BJ (cell line): ENCODE results near the gene UQCR11. TPM values are rescaled to one million over a fixed set of nuclear protein-coding genes. Genes with fewer than 3 reads are reported as not detected.

Experiments
- CTCF ChIA-PET: fragments of 350-600 bp; formaldehyde crosslinking; extraction: SDS; loops from one replicate; lab custom pipeline; 2021; ENCODE audit warnings: antibody characterized with exemption, inconsistent platforms; lab: Yijun Ruan, JAX
- POLR2A ChIA-PET: fragments of 300-600 bp; sonication (Branson Sonifier 250); formaldehyde crosslinking; extraction: SDS; loops from one replicate; lab custom pipeline; 2021; ENCODE audit warnings: antibody characterized with exemption; lab: Charles Lee
- DNase-seq: peaks from one replicate; pipeline ENCODE4 v3.0.0-alpha.2; 2011; ENCODE audit warnings: low read depth
- H3K27me3 ChIP-seq: 2 replicates; pipeline ENCODE4 v1.6.0; 2011; ENCODE audit warnings: low read length; ENCODE audit not compliant: control insufficient read depth, insufficient read depth
- H3K36me3 ChIP-seq: 2 replicates; pipeline ENCODE4 v1.5.1; 2011; ENCODE audit warnings: low read length; ENCODE audit not compliant: control insufficient read depth, insufficient read depth
- H3K4me3 ChIP-seq: 2 replicates; pipeline ENCODE4 v1.5.1; 2011; ENCODE audit warnings: low read depth, mild to moderate bottlenecking, control low read depth, low read length
- CTCF ChIP-seq: IDR thresholded peaks from 2 replicates; pipeline ENCODE4 v1.5.1; 2011; ENCODE audit warnings: low read depth, mild to moderate bottlenecking, control low read depth, inconsistent platforms, low read length, moderate library complexity; ENCODE audit not compliant: insufficient read depth
- polyA plus RNA-seq: library from polyadenylated mRNA; depleted of rRNA; stranded (reverse); fragments of >200 nt; gene quantifications from 2 replicates; pipeline ENCODE4 v1.2.3, GENCODE V29; 2011

UQCR11 gene
- polyA plus RNA-seq, 1 experiment = 213 TPM

GRCh38 chr19:1570836-1571235 lies 34.4 kb downstream of the UQCR11 start:
- no peak for TF ChIP-seq CTCF
- POLR2A ChIA-PET = no interaction called here
- no peak for DNase-seq
- CTCF ChIA-PET = no interaction called here
- no peak overlapping the region for H3K4me3 ChIP-seq
- H3K27me3 ChIP-seq = no peaks in the 10 kb centered on the region
- 0 out of 2 replicates have a peak, but pooled peaks cover 1% of the 10 kb centered on the region for H3K36me3 ChIP-seq

GRCh38 chr19:1569997-1570396 lies 35.3 kb downstream of the UQCR11 start:
- H3K36me3 ChIP-seq = 0 out of 2 replicates have a peak, but pooled peaks cover 1% of the 10 kb centered on the region
- no peak for TF ChIP-seq CTCF
- CTCF ChIA-PET = no interaction called here
- no peaks in the 10 kb centered on the region for H3K27me3 ChIP-seq
- H3K4me3 ChIP-seq = no peak overlapping the region
- POLR2A ChIA-PET = no interaction called here
- DNase-seq = no peak

- POLR2A ChIA-PET = no interaction called here
- no peak for DNase-seq
- CTCF ChIA-PET = interaction anchor here (0.5 to 1.0 kb wide), 3 partner anchors 22 to 127 kb away, joined by 3 to 4 read pairs (median 3); no protein-coding TSS in a partner anchor
- 0 out of 2 replicates have a peak, but pooled peaks cover 1% of the 10 kb centered on the region for H3K36me3 ChIP-seq
- H3K27me3 ChIP-seq = no peaks in the 10 kb centered on the region
- no peak for TF ChIP-seq CTCF
- peak within 1 kb of the TSS; percentile 83 for H3K4me3 ChIP-seq
Measured at GRCh38 chr19:1568320-1569019, 36.8 kb downstream of the UQCR11 start, which contains the start of gene MEX3D. MEX3D (minus strand) TSS chr19:1568325; CDS start chr19:1568058, 267 bp downstream.

GRCh38 chr19:1567848-1568227 lies 37.4 kb downstream of the UQCR11 start:
- no peak for DNase-seq
- no peaks in the 10 kb centered on the region for H3K27me3 ChIP-seq
- POLR2A ChIA-PET = no interaction called here
- H3K4me3 ChIP-seq = peak overlapping the region; percentile 83
- 0 out of 2 replicates have a peak, but pooled peaks cover 1% of the 10 kb centered on the region for H3K36me3 ChIP-seq
- TF ChIP-seq CTCF = no peak
- CTCF ChIA-PET = interaction anchor here (0.7 to 1.0 kb wide), 2 partner anchors 15 to 22 kb away, joined by 3 read pairs; no protein-coding TSS in a partner anchor

GRCh38 chr19:1567116-1567847 lies 38.0 kb downstream of the UQCR11 start:
- CTCF ChIA-PET = interaction anchor here (0.7 to 5.6 kb wide), 3 partner anchors 16 to 21 kb away, joined by 3 to 33 read pairs (median 3); no protein-coding TSS in a partner anchor
- no peak for DNase-seq
- POLR2A ChIA-PET = no interaction called here
- H3K4me3 ChIP-seq = peak overlapping the region; percentile 83
- no peaks in the 10 kb centered on the region for H3K27me3 ChIP-seq
- H3K36me3 ChIP-seq = 0 out of 2 replicates have a peak, but pooled peaks cover 1% of the 10 kb centered on the region
- TF ChIP-seq CTCF = no peak
